Astrocyte (in vitro differentiated cells and primary cell): ENCODE measurements around the gene ADGRA1. TPM values are rescaled to one million over a fixed set of nuclear protein-coding genes. Genes with fewer than 3 reads are reported as not detected.
A peak's percentile ranks its signal among the peaks of the same experiment; 100 is the strongest.
"Not testable (repeated sequence)": the region's sequence is repeated elsewhere in the genome, so short reads cannot be mapped to it uniquely, and the experiment has no call there.

Experiments used
- DNase-seq: peaks from one replicate; pipeline ENCODE4 v3.0.0-alpha.2; 2010; ENCODE audit warnings: low read depth
- FAIRE-seq: peaks from 2 replicates; lab custom pipeline; 2011; peaks lifted over from hg19 to GRCh38; lab: Jason Lieb, UNC
- H2AFZ ChIP-seq: 2 replicates; pipeline ENCODE4 v1.6.0; 2012; ENCODE audit warnings: low read depth, low read length, inconsistent platforms
- H3K27ac ChIP-seq: 2 replicates; pipeline ENCODE4 v1.5.1; 2011; ENCODE audit warnings: low read depth, low read length, inconsistent platforms
- H3K27me3 ChIP-seq: 2 replicates; pipeline ENCODE4 v1.6.0; 2011; ENCODE audit warnings: low read length, inconsistent platforms; ENCODE audit not compliant: insufficient read depth
- H3K36me3 ChIP-seq: 2 replicates; pipeline ENCODE4 v1.5.1; 2011; ENCODE audit warnings: low read length, inconsistent platforms; ENCODE audit not compliant: insufficient read depth
- H3K4me1 ChIP-seq: 2 replicates; pipeline ENCODE4 v1.5.1; 2011; ENCODE audit warnings: low read length, inconsistent platforms; ENCODE audit not compliant: insufficient read depth
- H3K4me2 ChIP-seq: 2 replicates; pipeline ENCODE4 v1.6.0; 2012; ENCODE audit warnings: low read length, inconsistent platforms
- H3K4me3 ChIP-seq: 2 replicates; pipeline ENCODE4 v1.5.1; 2011; ENCODE audit warnings: low read depth, mild to moderate bottlenecking, low read length, inconsistent platforms; ENCODE audit not compliant: insufficient read depth
- H3K79me2 ChIP-seq: 2 replicates; pipeline ENCODE4 v1.6.0; 2012; ENCODE audit warnings: mild to moderate bottlenecking, low read length, inconsistent platforms; ENCODE audit not compliant: insufficient read depth
- H3K9ac ChIP-seq: 2 replicates; pipeline ENCODE4 v1.6.0; 2012; ENCODE audit warnings: mild to moderate bottlenecking, low read length, inconsistent platforms
- H3K9me3 ChIP-seq: 2 replicates; pipeline ENCODE4 v1.5.1; 2012; ENCODE audit warnings: low read depth, mild to moderate bottlenecking, low read length, inconsistent platforms; ENCODE audit not compliant: insufficient read depth
- H4K20me1 ChIP-seq: 2 replicates; pipeline ENCODE4 v1.6.0; 2012; ENCODE audit warnings: low read length, inconsistent platforms; ENCODE audit not compliant: insufficient read depth
- H3K27ac Mint-ChIP-seq: one replicate; pipeline ENCODE4 v1.8.0; 2021; ENCODE audit warnings: mild to moderate bottlenecking, mixed read lengths; ENCODE audit not compliant: unreplicated experiment
- H3K27me3 Mint-ChIP-seq: one replicate; pipeline ENCODE4 v1.8.0; 2021; ENCODE audit warnings: low read depth, mixed read lengths; ENCODE audit not compliant: unreplicated experiment
- H3K36me3 Mint-ChIP-seq: one replicate; pipeline ENCODE4 v1.8.0; 2021; ENCODE audit warnings: low read depth, mixed read lengths; ENCODE audit not compliant: unreplicated experiment
- H3K4me1 Mint-ChIP-seq: one replicate; pipeline ENCODE4 v1.8.0; 2021; ENCODE audit warnings: low read depth, mixed read lengths; ENCODE audit not compliant: unreplicated experiment
- H3K4me3 Mint-ChIP-seq: one replicate; pipeline ENCODE4 v1.8.0; 2021; ENCODE audit warnings: mild to moderate bottlenecking, moderate library complexity, mixed read lengths; ENCODE audit not compliant: unreplicated experiment
- H3K9me3 Mint-ChIP-seq: one replicate; pipeline ENCODE4 v1.8.0; 2021; ENCODE audit warnings: mild to moderate bottlenecking, mixed read lengths; ENCODE audit not compliant: unreplicated experiment
- EZH2 ChIP-seq: IDR thresholded peaks from 2 replicates; pipeline ENCODE4 v1.6.1; 2012; ENCODE audit warnings: mild to moderate bottlenecking, low read length, inconsistent platforms; ENCODE audit not compliant: insufficient read depth
- total RNA-seq: library from RNA; stranded (reverse); gene quantifications from 2 replicates; pipeline ENCODE4 v1.2.1, GENCODE V29; 2021
- TF ChIP-seq, protein P1 (sequence below): IDR thresholded peaks from 2 replicates; pipeline ENCODE4 v1.5.1; 2011; ENCODE audit warnings: low read depth, mild to moderate bottlenecking, inconsistent platforms, low read length, moderate library complexity; ENCODE audit not compliant: insufficient read depth

Gene ADGRA1
- total RNA-seq, 1 donor from 2014 or later = not detected

DNA sequence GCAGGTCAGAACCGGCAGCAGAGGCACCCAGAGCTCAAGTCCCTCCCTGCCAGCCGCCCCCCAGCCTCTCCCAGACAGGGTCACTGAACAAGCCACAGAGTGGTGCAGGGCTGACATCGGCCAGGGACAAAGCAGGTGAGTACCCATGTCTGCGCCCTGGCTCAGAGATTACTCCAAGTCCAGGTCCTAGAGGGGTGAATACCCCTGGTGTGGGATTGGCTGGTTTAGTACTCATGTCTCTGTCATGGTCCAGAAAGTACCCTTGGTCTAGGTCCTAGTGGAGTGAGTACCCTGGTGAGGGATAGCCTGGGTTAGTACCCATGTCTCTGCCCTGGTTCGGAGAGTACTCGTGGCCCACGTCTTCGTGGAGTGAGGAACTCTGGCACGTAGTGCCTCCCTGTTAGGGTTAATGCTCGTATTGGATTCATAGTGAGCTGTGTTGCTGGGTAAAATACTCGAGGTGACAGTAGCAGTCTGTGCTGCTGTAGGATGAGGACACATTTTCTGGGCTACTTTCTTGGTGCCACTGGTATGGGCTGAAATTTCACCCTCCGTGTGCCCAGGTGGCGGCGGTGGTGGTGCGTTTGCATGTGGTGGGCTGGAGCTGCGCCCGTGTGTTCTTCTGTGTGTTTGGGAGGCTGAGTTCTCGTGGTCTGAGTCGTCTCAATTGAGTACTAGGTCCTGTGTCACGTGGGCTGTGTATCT is 46.8 kb downstream of the ADGRA1 start:
- H3K27me3 Mint-ChIP-seq = peaks cover 26% of the 10 kb centered on the region

GRCh38 chr10:133135116-133135465 is 47.4 kb downstream of the ADGRA1 start:
- TF ChIP-seq, protein P1, sequence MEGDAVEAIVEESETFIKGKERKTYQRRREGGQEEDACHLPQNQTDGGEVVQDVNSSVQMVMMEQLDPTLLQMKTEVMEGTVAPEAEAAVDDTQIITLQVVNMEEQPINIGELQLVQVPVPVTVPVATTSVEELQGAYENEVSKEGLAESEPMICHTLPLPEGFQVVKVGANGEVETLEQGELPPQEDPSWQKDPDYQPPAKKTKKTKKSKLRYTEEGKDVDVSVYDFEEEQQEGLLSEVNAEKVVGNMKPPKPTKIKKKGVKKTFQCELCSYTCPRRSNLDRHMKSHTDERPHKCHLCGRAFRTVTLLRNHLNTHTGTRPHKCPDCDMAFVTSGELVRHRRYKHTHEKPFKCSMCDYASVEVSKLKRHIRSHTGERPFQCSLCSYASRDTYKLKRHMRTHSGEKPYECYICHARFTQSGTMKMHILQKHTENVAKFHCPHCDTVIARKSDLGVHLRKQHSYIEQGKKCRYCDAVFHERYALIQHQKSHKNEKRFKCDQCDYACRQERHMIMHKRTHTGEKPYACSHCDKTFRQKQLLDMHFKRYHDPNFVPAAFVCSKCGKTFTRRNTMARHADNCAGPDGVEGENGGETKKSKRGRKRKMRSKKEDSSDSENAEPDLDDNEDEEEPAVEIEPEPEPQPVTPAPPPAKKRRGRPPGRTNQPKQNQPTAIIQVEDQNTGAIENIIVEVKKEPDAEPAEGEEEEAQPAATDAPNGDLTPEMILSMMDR = no peak
- TF ChIP-seq EZH2 = no peak
- no peak for DNase-seq
- Histone ChIP-seq H3K4me1 (no peaks in the 10 kb centered on the region), H2AFZ (no peak overlapping the region), H3K79me2 (no peaks in the 10 kb centered on the region), H3K27ac (no peak overlapping the region), H3K36me3 (no peaks in the 10 kb centered on the region), H3K4me2 (no peak overlapping the region), H4K20me1 (no peaks in the 10 kb centered on the region), H3K9me3 (no peaks in the 10 kb centered on the region), H3K9ac (no peak overlapping the region), H3K4me3 (no peak overlapping the region), H3K27me3 (no peaks in the 10 kb centered on the region)
- Mint-ChIP-seq H3K36me3 (no peaks in the 10 kb centered on the region), H3K9me3 (peaks cover 2% of the 10 kb centered on the region), H3K4me1 (no peaks in the 10 kb centered on the region), H3K27ac (no peak overlapping the region), H3K27me3 (peaks cover 26% of the 10 kb centered on the region), H3K4me3 (no peak overlapping the region)
- FAIRE-seq = no peak

More for the DNA sequence above, 46.8 kb downstream of the ADGRA1 start:
- no peak for TF ChIP-seq EZH2
- TF ChIP-seq, protein P1 = no peak
- Histone ChIP-seq H3K4me1 (no peaks in the 10 kb centered on the region), H3K27me3 (no peaks in the 10 kb centered on the region), H3K4me2 (no peak overlapping the region), H4K20me1 (no peaks in the 10 kb centered on the region), H3K9ac (no peak overlapping the region), H3K79me2 (no peaks in the 10 kb centered on the region), H3K9me3 (no peaks in the 10 kb centered on the region), H3K27ac (no peak overlapping the region), H2AFZ (no peak overlapping the region), H3K36me3 (no peaks in the 10 kb centered on the region), H3K4me3 (no peak overlapping the region)
- peaks cover 2% of the 10 kb centered on the region for H3K9me3 Mint-ChIP-seq
- FAIRE-seq (no peak), DNase-seq (no peak)
- H3K4me3 Mint-ChIP-seq = no peak overlapping the region
- no peaks in the 10 kb centered on the region for H3K36me3 Mint-ChIP-seq
- peak overlapping the region; percentile 80 for H3K27ac Mint-ChIP-seq
- H3K4me1 Mint-ChIP-seq = no peaks in the 10 kb centered on the region

DNA sequence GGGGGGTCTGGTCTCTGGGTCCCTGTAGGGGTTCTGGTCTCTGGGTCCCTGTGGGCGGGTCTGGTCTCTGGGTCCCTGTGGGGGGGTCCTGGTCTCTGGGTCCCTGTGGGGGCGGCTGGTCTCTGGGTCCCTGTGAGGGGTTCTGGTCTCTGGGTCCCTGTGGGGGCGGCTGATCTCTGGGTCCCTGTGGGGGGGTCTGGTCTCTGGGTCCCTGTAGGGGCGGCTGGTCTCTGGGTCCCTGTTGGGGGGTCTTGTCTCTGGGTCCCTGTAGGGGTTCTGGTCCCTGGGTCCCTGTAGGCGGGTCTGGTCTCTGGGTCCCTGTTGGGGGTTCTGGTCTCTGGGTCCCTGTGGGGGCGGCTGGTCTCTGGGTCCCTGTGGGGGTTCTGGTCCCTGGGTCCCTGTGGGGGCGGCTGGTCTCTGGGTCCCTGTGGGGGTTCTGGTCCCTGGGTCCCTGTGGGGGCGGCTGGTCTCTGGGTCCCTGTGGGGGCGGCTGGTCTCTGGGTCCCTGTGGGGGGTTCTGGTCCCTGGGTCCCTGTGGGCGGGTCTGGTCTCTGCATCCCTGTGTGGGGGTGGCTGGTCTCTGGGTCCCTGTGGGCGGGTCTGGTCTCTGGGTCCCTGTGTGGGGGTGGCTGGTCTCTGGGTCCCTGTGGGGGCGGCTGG is 49.9 kb downstream of the ADGRA1 start:
- H3K4me1 ChIP-seq, H3K9ac ChIP-seq, FAIRE-seq, H3K4me3 Mint-ChIP-seq, H3K4me3 ChIP-seq, H3K9me3 ChIP-seq, H3K36me3 Mint-ChIP-seq, H3K4me1 Mint-ChIP-seq, H3K4me2 ChIP-seq, H3K27ac Mint-ChIP-seq, H2AFZ ChIP-seq, H3K27me3 ChIP-seq, H4K20me1 ChIP-seq, H3K27ac ChIP-seq, H3K36me3 ChIP-seq, DNase-seq, H3K79me2 ChIP-seq, H3K9me3 Mint-ChIP-seq: not testable (repeated sequence)
- H3K27me3 Mint-ChIP-seq = peaks cover 13% of the 10 kb centered on the region
